H1 (cell line): ENCODE measurements around the gene SLC30A9.

Experiments used
- JUN ChIP-seq: IDR thresholded peaks from 2 replicates; pipeline ENCODE4 v1.6.1; 2011; ENCODE audit warnings: low read depth, mild to moderate bottlenecking, improper control_type of control experiment, low read length
- TBP ChIP-seq: IDR thresholded peaks from 2 replicates; pipeline ENCODE4 v1.6.1; 2011; ENCODE audit warnings: low read depth, low read length, improper control_type of control experiment
- YY1 ChIP-seq: IDR thresholded peaks from 2 replicates; pipeline ENCODE4 v1.6.1; 2011; ENCODE audit warnings: low read depth, mild to moderate bottlenecking, low read length
- TF ChIP-seq, protein P1 (sequence below): IDR thresholded peaks from 2 replicates; pipeline ENCODE4 v1.6.1; 2011; ENCODE audit warnings: low read length, improper control_type of control experiment

DNA sequence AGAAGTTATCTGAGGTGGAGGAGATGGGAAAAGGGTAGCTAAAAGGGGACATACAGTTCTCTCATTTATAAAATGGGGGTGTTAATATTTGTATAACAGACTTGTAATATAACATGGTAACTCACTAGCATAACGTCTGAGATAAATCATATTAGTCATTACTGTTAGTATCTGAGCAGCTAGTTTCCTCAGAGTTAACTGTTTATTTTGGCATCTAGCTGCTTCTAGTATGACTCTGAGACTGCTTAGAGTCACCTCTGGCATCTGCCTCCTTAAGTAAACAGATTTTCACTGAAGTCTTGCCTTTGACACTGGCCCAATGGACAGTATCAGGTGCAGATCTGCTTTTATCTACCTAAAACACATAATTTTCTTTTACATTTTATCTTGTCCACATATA, 58.1 kb downstream of the SLC30A9 start:
- no peak for TF ChIP-seq JUN
- TF ChIP-seq YY1: no peak
- TF ChIP-seq TBP: no peak
- TF ChIP-seq, protein P1, sequence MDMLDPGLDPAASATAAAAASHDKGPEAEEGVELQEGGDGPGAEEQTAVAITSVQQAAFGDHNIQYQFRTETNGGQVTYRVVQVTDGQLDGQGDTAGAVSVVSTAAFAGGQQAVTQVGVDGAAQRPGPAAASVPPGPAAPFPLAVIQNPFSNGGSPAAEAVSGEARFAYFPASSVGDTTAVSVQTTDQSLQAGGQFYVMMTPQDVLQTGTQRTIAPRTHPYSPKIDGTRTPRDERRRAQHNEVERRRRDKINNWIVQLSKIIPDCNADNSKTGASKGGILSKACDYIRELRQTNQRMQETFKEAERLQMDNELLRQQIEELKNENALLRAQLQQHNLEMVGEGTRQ: no peak
